ENCODE measurements around the gene FBXO36. TPM values are rescaled to one million over a fixed set of nuclear protein-coding genes. Genes with fewer than 3 reads are reported as not detected.
"Not testable (repeated sequence)": the region's sequence is repeated elsewhere in the genome, so short reads cannot be mapped to it uniquely, and the experiment has no call there.

FBXO36 gene
- total RNA-seq, 2 donors from 2014 or later: 6.7 to 13.3 TPM

DNA sequence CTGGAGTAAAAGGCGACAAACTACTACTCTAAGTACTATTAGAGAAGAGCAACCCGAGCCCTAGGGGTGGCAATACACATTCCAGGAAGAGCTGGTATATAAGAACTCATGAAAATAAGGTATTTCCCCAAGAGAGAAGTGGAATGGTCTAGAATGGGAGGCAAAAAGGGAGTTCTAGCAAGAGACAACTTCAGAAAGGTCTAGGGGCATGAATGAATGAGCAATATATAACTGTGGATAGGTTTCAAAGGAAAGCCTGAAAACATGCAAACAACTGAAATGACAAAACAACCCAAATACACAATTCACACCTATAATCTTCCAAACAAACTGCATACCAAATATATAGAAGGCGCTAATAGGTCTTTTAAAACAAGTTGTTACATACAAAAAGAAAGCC is 22.7 kb upstream of the FBXO36 start:
- no peak for TF ChIP-seq CTCF (conservative IDR thresholded peaks at IDR 0.05)
- H3K27me3 ChIP-seq (ENCODE audit: control insufficient read depth, insufficient read depth, low read length, poor library complexity, severe bottlenecking): no peaks in the 10 kb centered on the region
- 88 to 100% methylated on average over 1 to 3 of the region's 3 CpGs for WGBS, 2 experiments (ENCODE audit: insufficient coverage in 1 of 2, insufficient read length in 1 of 2)
- Mint-ChIP-seq H3K27me3 (ENCODE audit: insufficient read depth) (no peaks in the 10 kb centered on the region), H3K4me1 (peaks cover 35% of the 10 kb centered on the region), H3K4me3 (no peak overlapping the region), H3K9me3 (no peaks in the 10 kb centered on the region), H3K36me3 (ENCODE audit: low read depth) (peaks cover 10% of the 10 kb centered on the region), H3K27ac (no peak overlapping the region)
- H3K4me1 ChIP-seq (ENCODE audit: control insufficient read depth, insufficient read depth, low read length): peaks cover 5% of the 10 kb centered on the region
- peaks cover 37% of the 10 kb centered on the region for H3K36me3 ChIP-seq (ENCODE audit: control insufficient read depth, insufficient read depth, low read length)
- no peak overlapping the region for H3K9ac ChIP-seq (ENCODE audit: extremely low read depth, low read length, poor library complexity, severe bottlenecking)
- H3K27ac ChIP-seq (ENCODE audit: low read depth, low read length): no peak overlapping the region
- H3K4me3 ChIP-seq (ENCODE audit: low read length): no peak overlapping the region
- H3K9me3 ChIP-seq (ENCODE audit: control insufficient read depth, low read length): no peaks in the 10 kb centered on the region
- no peak for DNase-seq

DNA sequence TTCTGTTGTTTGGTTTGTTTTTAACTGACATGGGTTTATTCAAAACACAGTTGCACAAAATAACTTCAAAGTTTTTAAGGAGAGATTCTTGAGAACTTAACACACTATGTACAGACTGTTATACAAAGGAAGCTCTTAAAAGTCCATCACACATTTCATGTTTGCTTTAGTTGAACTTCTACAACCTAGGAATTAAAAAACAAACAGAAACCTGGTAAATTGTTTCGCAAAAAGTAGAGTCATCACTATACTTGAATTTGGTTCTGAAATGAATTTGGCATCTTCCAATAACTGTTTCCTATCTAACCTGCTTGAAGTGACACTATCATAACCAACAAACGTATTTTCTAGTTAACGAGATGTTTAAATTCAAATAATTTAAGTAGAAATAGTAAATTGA is 22.3 kb upstream of the FBXO36 start:
- Mint-ChIP-seq H3K4me1 (peaks cover 33% of the 10 kb centered on the region), H3K27me3 (ENCODE audit: insufficient read depth) (no peaks in the 10 kb centered on the region), H3K9me3 (no peaks in the 10 kb centered on the region), H3K36me3 (ENCODE audit: low read depth) (peaks cover 10% of the 10 kb centered on the region), H3K27ac (no peak overlapping the region), H3K4me3 (no peak overlapping the region)
- no peak for TF ChIP-seq CTCF (conservative IDR thresholded peaks at IDR 0.05)
- Histone ChIP-seq H3K36me3 (ENCODE audit: control insufficient read depth, insufficient read depth, low read length) (peaks cover 41% of the 10 kb centered on the region), H3K27ac (ENCODE audit: low read depth, low read length) (no peak overlapping the region), H3K9me3 (ENCODE audit: control insufficient read depth, low read length) (no peaks in the 10 kb centered on the region), H3K4me3 (ENCODE audit: low read length) (no peak overlapping the region), H3K4me1 (ENCODE audit: control insufficient read depth, insufficient read depth, low read length) (peaks cover 5% of the 10 kb centered on the region), H3K9ac (ENCODE audit: extremely low read depth, low read length, poor library complexity, severe bottlenecking) (no peak overlapping the region), H3K27me3 (ENCODE audit: control insufficient read depth, insufficient read depth, low read length, poor library complexity, severe bottlenecking) (no peaks in the 10 kb centered on the region)
- 100% methylated on average over 1 to 2 of the region's 3 CpGs for WGBS, 2 experiments (ENCODE audit: insufficient coverage in 1 of 2, insufficient read length in 1 of 2)
- DNase-seq: no peak

DNA sequence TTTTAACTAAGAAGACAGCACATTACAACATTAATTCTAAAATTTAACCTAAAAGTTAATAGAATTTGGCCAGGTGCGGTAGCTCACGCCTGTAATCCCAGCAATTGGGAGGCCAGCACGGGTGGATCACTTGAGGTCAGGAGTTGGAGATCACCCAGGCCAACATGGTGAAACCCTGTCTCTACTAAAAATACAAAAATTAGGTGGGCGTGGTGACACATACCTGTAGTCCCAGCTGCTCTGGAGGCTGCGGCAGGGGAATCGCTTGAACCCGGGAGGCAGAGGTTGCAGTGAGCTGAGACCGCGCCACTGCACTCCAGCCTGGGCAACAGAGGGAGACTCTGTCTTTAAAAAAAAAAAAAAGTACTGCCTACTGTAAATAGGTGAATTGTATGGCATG is 21.8 kb upstream of the FBXO36 start:
- DNase-seq; H3K9me3 ChIP-seq (ENCODE audit: control insufficient read depth, low read length); H3K27ac Mint-ChIP-seq; H3K4me3 ChIP-seq (ENCODE audit: low read length); H3K27ac ChIP-seq (ENCODE audit: low read depth, low read length); H3K9me3 Mint-ChIP-seq; H3K9ac ChIP-seq (ENCODE audit: extremely low read depth, low read length, poor library complexity, severe bottlenecking); H3K27me3 ChIP-seq (ENCODE audit: control insufficient read depth, insufficient read depth, low read length, poor library complexity, severe bottlenecking); H3K27me3 Mint-ChIP-seq (ENCODE audit: insufficient read depth); H3K4me3 Mint-ChIP-seq; H3K4me1 ChIP-seq (ENCODE audit: control insufficient read depth, insufficient read depth, low read length): not testable (repeated sequence)
- H3K4me1 Mint-ChIP-seq: peaks cover 33% of the 10 kb centered on the region
- peaks cover 15% of the 10 kb centered on the region for H3K36me3 Mint-ChIP-seq (ENCODE audit: low read depth)
- WGBS, 2 experiments (ENCODE audit: insufficient coverage in 1 of 2, insufficient read length in 1 of 2): 95 to 99% methylated on average over 9 of the region's 9 CpGs
- peaks cover 41% of the 10 kb centered on the region for H3K36me3 ChIP-seq (ENCODE audit: control insufficient read depth, insufficient read depth, low read length)

DNA sequence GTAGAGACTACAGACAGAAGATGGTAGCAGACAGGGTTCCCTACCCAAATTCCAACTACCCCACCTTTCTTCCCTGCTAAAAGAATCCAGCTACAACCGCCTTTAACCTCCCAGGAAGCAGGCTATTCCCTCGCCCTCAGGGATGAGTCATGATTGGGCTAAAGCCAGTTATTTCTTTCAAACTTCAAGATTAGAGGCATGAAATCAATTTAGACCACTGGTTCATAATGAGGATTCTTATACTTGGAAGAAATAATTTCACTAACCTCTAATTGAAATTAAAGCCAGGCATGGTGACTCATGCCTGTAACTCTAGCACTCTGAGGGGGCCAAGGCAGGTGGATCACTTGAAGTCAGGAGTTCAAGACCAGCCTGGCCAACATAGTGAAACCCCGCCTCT is 20.5 kb upstream of the FBXO36 start:
- Mint-ChIP-seq H3K27me3 (ENCODE audit: insufficient read depth) (no peaks in the 10 kb centered on the region), H3K4me3 (no peak overlapping the region), H3K36me3 (ENCODE audit: low read depth) (peaks cover 20% of the 10 kb centered on the region), H3K27ac (no peak overlapping the region), H3K4me1 (peaks cover 33% of the 10 kb centered on the region), H3K9me3 (no peaks in the 10 kb centered on the region)
- Histone ChIP-seq H3K9ac (ENCODE audit: extremely low read depth, low read length, poor library complexity, severe bottlenecking) (no peak overlapping the region), H3K4me3 (ENCODE audit: low read length) (no peak overlapping the region), H3K4me1 (ENCODE audit: control insufficient read depth, insufficient read depth, low read length) (peaks cover 5% of the 10 kb centered on the region), H3K27ac (ENCODE audit: low read depth, low read length) (no peak overlapping the region), H3K27me3 (ENCODE audit: control insufficient read depth, insufficient read depth, low read length, poor library complexity, severe bottlenecking) (no peaks in the 10 kb centered on the region), H3K9me3 (ENCODE audit: control insufficient read depth, low read length) (no peaks in the 10 kb centered on the region), H3K36me3 (ENCODE audit: control insufficient read depth, insufficient read depth, low read length) (peaks cover 41% of the 10 kb centered on the region)
- DNase-seq: no peak
- WGBS, 2 experiments (ENCODE audit: insufficient coverage in 1 of 2, insufficient read length in 1 of 2): 91 to 100% methylated on average over 1 to 3 of the region's 3 CpGs
- TF ChIP-seq CTCF (conservative IDR thresholded peaks at IDR 0.05): no peak
